Endodermal cell (in vitro differentiated cells): ENCODE data around the gene APOA5. TPM values are rescaled to one million over a fixed set of nuclear protein-coding genes. Genes with fewer than 3 reads are reported as not detected.
A peak's percentile ranks its signal among the peaks of the same experiment; 100 is the strongest.

ENCODE experiments used
- DNase-seq: peaks from one replicate; pipeline ENCODE4 v3.0.0-alpha.2; 2017
- H3K27ac ChIP-seq: 2 replicates; pipeline ENCODE4 v1.5.1; 2013; ENCODE audit warnings: mild to moderate bottlenecking, low read depth, low read length, moderate library complexity
- H3K27me3 ChIP-seq: 2 replicates; pipeline ENCODE4 v1.6.1; 2013; ENCODE audit warnings: mild to moderate bottlenecking, low read length, moderate library complexity; ENCODE audit not compliant: insufficient read depth, control insufficient read depth, poor library complexity, severe bottlenecking
- H3K36me3 ChIP-seq: 2 replicates; pipeline ENCODE4 v1.7.0; 2013; ENCODE audit warnings: mild to moderate bottlenecking, low read length, moderate library complexity; ENCODE audit not compliant: control insufficient read depth, insufficient read depth
- H3K4me1 ChIP-seq: one replicate; pipeline ENCODE4 v1.7.0; 2013; ENCODE audit warnings: low read length; ENCODE audit not compliant: control insufficient read depth, insufficient read depth
- H3K4me3 ChIP-seq: 2 replicates; pipeline ENCODE4 v1.5.1; 2013; ENCODE audit warnings: mild to moderate bottlenecking, low read length, moderate library complexity
- H3K9ac ChIP-seq: 2 replicates; pipeline ENCODE4 v1.6.1; 2013; ENCODE audit warnings: mild to moderate bottlenecking, low read length, moderate library complexity; ENCODE audit not compliant: poor library complexity, severe bottlenecking; ENCODE audit errors: extremely low read depth
- H3K9me3 ChIP-seq: 2 replicates; pipeline ENCODE4 v1.6.1; 2013; ENCODE audit warnings: mild to moderate bottlenecking, low read length, moderate library complexity; ENCODE audit not compliant: control insufficient read depth
- H3K27ac Mint-ChIP-seq: 2 replicates; pipeline ENCODE4 v1.8.0; 2020; ENCODE audit warnings: mixed read lengths
- H3K27me3 Mint-ChIP-seq: 2 replicates; pipeline ENCODE4 v1.8.0; 2021; ENCODE audit warnings: mild to moderate bottlenecking, mixed read lengths; ENCODE audit not compliant: insufficient read depth
- H3K36me3 Mint-ChIP-seq: 2 replicates; pipeline ENCODE4 v1.8.0; 2020; ENCODE audit warnings: low read depth, mixed read lengths
- H3K4me1 Mint-ChIP-seq: 2 replicates; pipeline ENCODE4 v1.8.0; 2020; ENCODE audit warnings: mixed read lengths
- H3K4me3 Mint-ChIP-seq: 2 replicates; pipeline ENCODE4 v1.8.0; 2020; ENCODE audit warnings: mild to moderate bottlenecking, moderate library complexity, mixed read lengths
- H3K9me3 Mint-ChIP-seq: 2 replicates; pipeline ENCODE4 v1.8.0; 2020; ENCODE audit warnings: mild to moderate bottlenecking, mixed read lengths
- CTCF ChIP-seq: fragments of 200-600 bp; sonication (generic); conservative IDR thresholded peaks from 2 replicates; pipeline ENCODE4 v1.5.0; 2021; ENCODE audit warnings: antibody characterized with exemption, mild to moderate bottlenecking
- WGBS, 2 experiments: methylation state at CpG; one replicate each; pipeline versions ENCODE4 v1.1.5 to v1.1.7; 2013; ENCODE audit warnings: missing lambda C conversion rate in 2 of 2, mixed read lengths in 1 of 2; ENCODE audit not compliant: insufficient coverage in 1 of 2, insufficient read length in 1 of 2; 5-methylcytosine and 5-hydroxymethylcytosine counted together
- total RNA-seq, 2 donors: library from RNA; stranded (reverse); fragmentation: NEBNext Ultra II Directional in 1 of 2; extraction: Animal tissue kit (Norgen Biotek cat#: 25700) in 1 of 2; gene quantifications; 2 replicates in 1 of 2; 3 replicates in 1 of 2; pipeline ENCODE4 v1.2.1, GENCODE V29; 2021

The APOA5 gene
- total RNA-seq, 2 donors from 2014 or later: not detected

DNA sequence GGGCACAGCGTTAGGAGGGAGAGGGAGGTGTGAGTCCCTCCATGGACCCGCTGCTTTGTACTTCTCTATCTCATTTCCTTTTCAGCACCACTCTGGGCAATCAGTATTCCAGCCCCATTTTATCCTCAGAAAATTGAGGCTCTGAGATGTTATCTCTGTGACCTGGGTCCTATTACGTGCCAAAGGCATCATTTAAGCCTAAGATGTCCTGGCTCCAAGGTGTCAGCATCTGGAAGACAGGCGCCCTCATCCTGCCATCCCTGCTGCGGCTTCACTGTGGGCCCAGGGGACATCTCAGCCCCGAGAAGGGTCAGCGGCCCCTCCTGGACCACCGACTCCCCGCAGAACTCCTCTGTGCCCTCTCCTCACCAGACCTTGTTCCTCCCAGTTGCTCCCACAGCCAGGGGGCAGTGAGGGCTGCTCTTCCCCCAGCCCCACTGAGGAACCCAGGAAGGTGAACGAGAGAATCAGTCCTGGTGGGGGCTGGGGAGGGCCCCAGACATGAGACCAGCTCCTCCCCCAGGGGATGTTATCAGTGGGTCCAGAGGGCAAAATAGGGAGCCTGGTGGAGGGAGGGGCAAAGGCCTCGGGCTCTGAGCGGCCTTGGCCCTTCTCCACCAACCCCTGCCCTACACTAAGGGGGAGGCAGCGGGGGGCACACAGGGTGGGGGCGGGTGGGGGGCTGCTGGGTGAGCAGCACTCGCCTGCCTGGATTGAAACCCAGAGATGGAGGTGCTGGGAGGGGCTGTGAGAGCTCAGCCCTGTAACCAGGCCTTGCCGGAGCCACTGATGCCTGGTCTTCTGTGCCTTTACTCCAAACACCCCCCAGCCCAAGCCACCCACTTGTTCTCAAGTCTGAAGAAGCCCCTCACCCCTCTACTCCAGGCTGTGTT is 37.2 kb upstream of the APOA5 start:
- Histone ChIP-seq H3K4me3 (no peak overlapping the region), H3K27ac (no peak overlapping the region), H3K9me3 (no peaks in the 10 kb centered on the region), H3K4me1 (peaks cover 10% of the 10 kb centered on the region), H3K9ac (no peak overlapping the region), H3K36me3 (no peaks in the 10 kb centered on the region), H3K27me3 (no peaks in the 10 kb centered on the region)
- no peak for DNase-seq
- 76 to 85% methylated on average over 7 to 12 of the region's 16 CpGs for WGBS, 2 experiments
- no peaks in the 10 kb centered on the region for H3K36me3 Mint-ChIP-seq
- peak; percentile 45 for TF ChIP-seq CTCF
- peaks cover 3% of the 10 kb centered on the region for H3K4me1 Mint-ChIP-seq
- H3K27me3 Mint-ChIP-seq: peaks cover 7% of the 10 kb centered on the region
- no peak overlapping the region for H3K27ac Mint-ChIP-seq
- H3K4me3 Mint-ChIP-seq: no peak overlapping the region
- H3K9me3 Mint-ChIP-seq: peaks cover 11% of the 10 kb centered on the region

GRCh38 chr11:116827461-116827860 is 35.8 kb upstream of the APOA5 start:
- Histone ChIP-seq H3K9ac (no peak overlapping the region), H3K4me3 (no peak overlapping the region), H3K9me3 (no peaks in the 10 kb centered on the region), H3K27ac (no peak overlapping the region), H3K4me1 (peaks cover 23% of the 10 kb centered on the region), H3K36me3 (no peaks in the 10 kb centered on the region), H3K27me3 (no peaks in the 10 kb centered on the region)
- no peak for TF ChIP-seq CTCF
- H3K27me3 Mint-ChIP-seq: peaks cover 6% of the 10 kb centered on the region
- no peak overlapping the region for H3K27ac Mint-ChIP-seq
- no peaks in the 10 kb centered on the region for H3K36me3 Mint-ChIP-seq
- H3K4me3 Mint-ChIP-seq: no peak overlapping the region
- H3K4me1 Mint-ChIP-seq: peaks cover 10% of the 10 kb centered on the region
- 85 to 100% methylated on average over 4 to 6 of the region's 6 CpGs for WGBS, 2 experiments
- peaks cover 11% of the 10 kb centered on the region for H3K9me3 Mint-ChIP-seq
- no peak for DNase-seq

GRCh38 chr11:116826751-116827431 is 35.2 kb upstream of the APOA5 start:
- Histone ChIP-seq H3K27ac (no peak overlapping the region), H3K36me3 (no peaks in the 10 kb centered on the region), H3K4me3 (no peak overlapping the region), H3K27me3 (no peaks in the 10 kb centered on the region), H3K9ac (no peak overlapping the region), H3K9me3 (no peaks in the 10 kb centered on the region), H3K4me1 (peaks cover 23% of the 10 kb centered on the region)
- Mint-ChIP-seq H3K9me3 (peaks cover 8% of the 10 kb centered on the region), H3K36me3 (no peaks in the 10 kb centered on the region), H3K4me3 (no peak overlapping the region), H3K4me1 (peaks cover 10% of the 10 kb centered on the region), H3K27ac (no peak overlapping the region), H3K27me3 (peaks cover 4% of the 10 kb centered on the region)
- no peak for TF ChIP-seq CTCF
- WGBS, 2 experiments: 86 to 91% methylated on average over 5 to 9 of the region's 9 CpGs
- no peak for DNase-seq
